ENCODE measurements around the gene PPTC7.
A peak's percentile ranks its signal among the peaks of the same experiment; 100 is the strongest.

The PPTC7 gene, protein sequence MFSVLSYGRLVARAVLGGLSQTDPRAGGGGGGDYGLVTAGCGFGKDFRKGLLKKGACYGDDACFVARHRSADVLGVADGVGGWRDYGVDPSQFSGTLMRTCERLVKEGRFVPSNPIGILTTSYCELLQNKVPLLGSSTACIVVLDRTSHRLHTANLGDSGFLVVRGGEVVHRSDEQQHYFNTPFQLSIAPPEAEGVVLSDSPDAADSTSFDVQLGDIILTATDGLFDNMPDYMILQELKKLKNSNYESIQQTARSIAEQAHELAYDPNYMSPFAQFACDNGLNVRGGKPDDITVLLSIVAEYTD

DNA sequence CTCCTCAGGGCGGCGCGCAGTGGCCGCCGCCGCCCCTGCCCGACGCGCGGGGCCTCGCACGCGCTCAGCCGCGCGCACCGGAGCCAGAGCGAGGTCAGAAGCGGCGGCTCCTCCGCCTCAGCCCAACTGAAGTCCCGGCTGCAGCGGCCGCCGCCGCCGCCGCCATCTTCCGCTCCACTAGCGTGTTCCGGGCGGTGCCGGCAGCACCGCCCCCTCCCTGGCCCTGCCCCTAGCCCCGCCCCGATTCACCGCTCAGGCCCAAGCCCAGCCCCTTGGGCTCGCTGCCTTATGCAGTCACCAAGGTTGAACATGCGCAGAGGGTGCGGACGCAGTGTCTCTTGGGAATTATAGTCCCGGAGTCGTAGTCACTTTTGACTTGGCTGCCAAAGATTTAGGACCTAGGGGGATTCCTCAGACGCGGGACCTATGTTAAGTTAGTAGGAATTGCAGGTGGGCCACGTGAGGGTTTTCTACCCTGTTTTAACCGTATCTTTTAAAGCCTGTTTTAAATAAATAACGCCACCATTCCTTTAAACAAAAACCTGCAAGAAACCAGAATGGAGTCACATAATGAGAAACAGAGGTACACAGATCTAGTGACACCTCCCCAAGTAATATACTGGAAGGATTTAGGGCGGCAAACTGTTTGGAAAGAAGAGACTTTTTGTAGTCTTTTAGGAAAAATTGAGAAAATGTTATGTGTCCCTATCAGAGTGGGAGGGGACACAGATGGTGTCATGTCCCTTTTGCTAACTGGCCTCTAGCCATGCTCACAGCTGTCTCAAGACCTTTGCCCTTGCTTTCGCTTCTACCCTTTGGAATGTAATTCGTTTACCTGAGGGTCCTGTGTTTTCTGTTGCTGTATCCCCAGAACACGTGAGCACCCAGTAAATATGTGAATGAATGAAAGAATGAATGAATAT lies at the start of gene PPTC7:
PPTC7 (minus strand) TSS at position 182 of the 923 bp plus-strand sequence. CDS start 287 bp downstream, outside the sequence.
- TF ChIP-seq CTCF (IDR thresholded peaks at IDR 0.05; ENCODE audit: low read depth, low read length) = no peak
- peak; percentile 94 for DNase-seq (ENCODE audit: extremely low read depth, low read depth)

DNA sequence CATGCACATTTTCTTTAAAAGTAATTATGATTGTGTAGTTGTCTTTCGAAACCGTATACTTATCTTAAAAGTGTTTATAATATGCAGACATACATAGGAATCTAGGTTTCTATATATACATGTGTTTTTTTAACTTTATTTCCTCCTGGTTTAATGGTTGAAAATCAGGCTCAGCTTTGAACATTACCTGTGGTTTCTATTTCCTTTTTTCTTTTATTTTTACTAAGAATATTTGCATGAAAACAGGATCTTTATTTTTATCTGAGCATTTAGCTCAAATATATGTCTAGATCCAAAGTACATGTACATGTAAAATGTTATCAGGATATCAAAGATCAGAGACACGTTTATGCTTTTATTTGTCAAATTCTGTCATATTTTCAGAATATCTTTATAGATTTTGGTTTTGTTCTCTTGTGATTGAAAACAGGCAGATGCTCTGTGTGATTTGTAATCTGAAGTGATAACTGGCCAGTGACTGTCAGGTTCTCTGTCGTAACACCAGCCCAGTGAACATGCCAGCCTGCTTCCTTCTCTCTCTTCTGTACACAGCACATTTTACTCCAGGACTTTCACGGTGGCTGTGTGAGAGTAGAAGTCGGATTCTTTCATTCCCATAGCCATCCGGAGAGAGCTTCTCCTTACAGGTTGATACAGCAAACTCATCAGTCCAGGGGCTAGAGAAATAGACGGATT lies 44.5 kb upstream of the PPTC7 start:
- DNase-seq (ENCODE audit: extremely low read depth, low read depth) = no peak
- no peak for TF ChIP-seq CTCF (IDR thresholded peaks at IDR 0.05; ENCODE audit: low read depth, low read length)

DNA sequence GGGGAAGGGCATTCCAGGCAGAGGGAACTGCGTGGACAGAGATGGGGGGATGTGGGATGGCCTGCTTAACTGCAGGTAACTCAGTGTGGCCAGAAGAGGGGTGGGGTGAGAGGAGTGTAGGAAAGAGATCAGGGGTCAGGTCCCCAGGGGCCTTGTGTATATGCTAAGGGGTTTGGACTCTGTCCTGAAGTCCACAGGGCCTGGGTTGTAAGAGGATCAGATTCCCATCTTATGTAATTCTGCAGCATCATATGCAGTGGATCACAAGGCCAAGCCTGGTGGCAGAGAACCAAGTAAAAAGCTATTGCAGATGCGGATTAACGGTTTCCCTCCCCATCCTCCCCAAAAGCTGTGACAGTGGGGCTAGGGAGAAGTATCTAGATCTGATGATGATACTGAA lies 39.5 kb upstream of the PPTC7 start:
- no peak for TF ChIP-seq CTCF (IDR thresholded peaks at IDR 0.05; ENCODE audit: low read depth, low read length)
- peak; percentile 22 for DNase-seq (ENCODE audit: extremely low read depth, low read depth)

DNA sequence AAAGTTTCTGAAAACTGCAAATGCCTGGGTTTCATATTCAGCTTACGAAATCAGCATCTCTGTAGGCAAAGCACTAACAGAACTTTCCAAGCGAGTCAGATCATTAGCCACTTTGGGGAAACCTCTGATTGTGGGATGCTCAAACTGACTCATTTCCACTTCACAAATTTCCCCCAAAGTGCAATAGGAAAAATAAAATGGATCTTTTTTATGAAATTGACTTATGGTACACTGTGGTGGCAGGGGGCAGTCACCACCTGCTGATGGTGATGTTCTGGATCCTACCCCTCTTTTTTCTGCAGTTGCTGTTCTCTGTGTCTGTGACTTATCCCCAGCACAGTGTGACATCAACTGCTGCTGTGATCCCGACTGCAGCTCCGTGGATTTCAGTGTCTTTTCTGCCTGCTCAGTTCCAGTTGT lies 36.4 kb upstream of the PPTC7 start:
- DNase-seq (ENCODE audit: extremely low read depth, low read depth) = no peak
- TF ChIP-seq CTCF (IDR thresholded peaks at IDR 0.05; ENCODE audit: low read depth, low read length) = no peak

GRCh38 chr12:110616471-110617115 lies 33.5 kb upstream of the PPTC7 start:
- DNase-seq (ENCODE audit: extremely low read depth, low read depth) = no peak
- no peak for TF ChIP-seq CTCF (IDR thresholded peaks at IDR 0.05; ENCODE audit: low read depth, low read length)

DNA sequence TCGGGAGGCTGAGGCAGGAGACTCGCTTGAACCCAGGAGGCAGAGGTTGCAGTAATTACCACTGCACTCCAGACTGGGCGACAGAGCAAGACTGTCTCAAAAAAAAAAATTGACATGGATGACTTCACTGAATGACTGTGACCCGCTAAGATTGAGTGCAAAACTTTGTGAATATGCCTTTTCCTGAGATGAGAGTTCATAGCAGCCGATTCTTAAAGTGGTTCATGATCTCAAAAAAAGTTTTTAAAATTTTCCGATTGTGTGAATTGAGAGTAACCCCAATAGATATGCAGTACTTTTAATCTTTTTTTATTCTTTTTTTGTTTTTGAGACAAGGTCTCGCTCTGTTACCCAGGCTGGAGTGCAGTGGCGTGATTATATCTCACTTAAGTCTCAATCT lies 32.1 kb upstream of the PPTC7 start:
- TF ChIP-seq CTCF (IDR thresholded peaks at IDR 0.05; ENCODE audit: low read depth, low read length) = no peak
- DNase-seq (ENCODE audit: extremely low read depth, low read depth) = no peak
